ENCODE data around the gene ALG13. TPM values are rescaled to one million over a fixed set of nuclear protein-coding genes. Genes with fewer than 3 reads are reported as not detected.
"Not testable (repeated sequence)": the region's sequence is repeated elsewhere in the genome, so short reads cannot be mapped to it uniquely, and the experiment has no call there.

Gene ALG13
- total RNA-seq, 1 donor from 2014 or later, result 86.3 TPM

GRCh38 chrX:111742018-111742417 lies 61.0 kb downstream of the ALG13 start:
- DNase-seq (ENCODE audit: low spot score) (no peak), ATAC-seq (no peak)
- intact Hi-C loops (cut with DNase I), result no loop called here

- intact Hi-C loops (cut with DNase I), result no loop called here
- DNase-seq (ENCODE audit: low spot score) (no peak), ATAC-seq (no peak)
These were observed 62.3 kb downstream of the ALG13 start for GRCh38 chrX:111743316-111743715.

GRCh38 chrX:111756486-111756885 lies 75.5 kb downstream of the ALG13 start:
- intact Hi-C loops (cut with DNase I), result no loop called here
- ATAC-seq (no peak), DNase-seq (ENCODE audit: low spot score) (no peak)

GRCh38 chrX:111759686-111760085 lies 78.7 kb downstream of the ALG13 start:
- intact Hi-C loops (cut with DNase I), result no loop called here
- DNase-seq (ENCODE audit: low spot score) (no peak), ATAC-seq (no peak)

- DNase-seq (ENCODE audit: low spot score), result no peak
- intact Hi-C loops (cut with DNase I), result no loop called here
- no peak for ATAC-seq
These were observed 80.7 kb downstream of the ALG13 start for GRCh38 chrX:111761578-111762135.

DNA sequence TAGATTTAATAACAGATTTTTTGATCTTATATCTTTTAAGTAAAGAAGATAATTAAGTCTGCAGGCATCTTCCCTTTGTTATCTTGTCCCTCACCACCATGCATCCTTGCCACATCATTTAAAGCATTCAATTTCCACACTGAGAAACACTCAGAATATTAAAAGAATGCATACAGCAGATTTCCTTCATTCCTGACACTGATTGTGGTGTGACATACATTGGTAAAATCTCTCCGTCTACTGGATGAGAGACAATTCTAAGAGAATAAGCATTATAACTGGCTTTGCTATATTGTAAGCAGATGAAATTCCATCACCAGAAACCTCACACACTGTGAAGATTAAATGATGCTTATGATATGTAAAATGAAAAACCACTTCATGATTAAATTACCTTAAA lies 97.6 kb downstream of the ALG13 start:
- DNase-seq (ENCODE audit: low spot score), result no peak
- ATAC-seq, result no peak
- intact Hi-C loops (cut with DNase I), result no loop called here

DNA sequence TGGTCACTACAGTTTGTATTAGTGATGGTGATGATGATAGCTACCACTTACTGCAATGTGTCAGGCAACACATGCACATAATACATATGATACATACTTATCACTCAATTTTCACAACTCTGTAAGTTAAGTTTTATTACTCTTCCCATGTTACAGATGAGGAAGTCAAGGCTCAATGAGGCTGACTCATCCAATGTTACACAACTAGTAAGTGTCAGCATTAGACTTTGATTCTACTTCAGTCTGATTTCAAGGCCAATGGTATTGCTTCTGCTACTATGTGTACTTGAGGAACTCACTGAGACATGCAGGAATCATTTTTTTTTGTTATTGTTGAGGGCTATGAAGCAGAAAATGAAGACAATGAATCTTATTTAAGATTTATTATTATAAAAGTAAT lies 98.6 kb downstream of the ALG13 start:
- ATAC-seq (no peak), DNase-seq (ENCODE audit: low spot score) (no peak)
- intact Hi-C loops (cut with DNase I), result no loop called here

GRCh38 chrX:111784667-111785066 lies 103.7 kb downstream of the ALG13 start:
- intact Hi-C loops (cut with DNase I), result no loop called here
- DNase-seq (ENCODE audit: low spot score), result no peak
- no peak for ATAC-seq

- intact Hi-C loops (cut with DNase I), result not testable (repeated sequence)
These were observed 109.1 kb downstream of the ALG13 start for GRCh38 chrX:111790054-111790453.

More at GRCh38 chrX:111790054-111790453, 109.1 kb downstream of the ALG13 start:
- not testable (repeated sequence) for ATAC-seq; DNase-seq (ENCODE audit: low spot score)

Other genes starting within 250 kb of the ALG13 start
- gene SERTM2, start 169.5 kb upstream of the ALG13 start, total RNA-seq, result 0.76 TPM
- not detected for gene TRPC5OS, start 195.0 kb downstream of the ALG13 start, total RNA-seq

Data from sciatic nerve (tissue), 2 donors.